K562 (cell line): Measurements from ENCODE around the gene SEC23B.

ENCODE experiments used
- BRF1 ChIP-seq: IDR thresholded peaks from 3 replicates; pipeline ENCODE4 v1.6.1; 2011; ENCODE audit warnings: borderline replicate concordance, mild to moderate bottlenecking; ENCODE audit not compliant: insufficient read length; ENCODE audit errors: extremely low read depth
- CBX1 ChIP-seq: sonication (generic); IDR thresholded peaks from 2 replicates; pipeline ENCODE4 v1.6.1; 2016; ENCODE audit warnings: antibody characterized with exemption, low read depth, mild to moderate bottlenecking
- CHCHD3 ChIP-seq: fragments of 250-450 bp; sonication (Bioruptor Pico); IDR thresholded peaks from 2 replicates; pipeline ENCODE4 v2.1.2; 2022; ENCODE audit warnings: mild to moderate bottlenecking
- FOXA3 ChIP-seq, 2 experiments: fragments of 450-650 bp in 1 of 2; sonication (generic) in 1 of 2; formaldehyde crosslinking; IDR thresholded peaks in 1 of 2; conservative IDR thresholded peaks in 1 of 2; 2 replicates each; pipeline versions ENCODE4 v1.4.0 to v1.8.0; 2020 to 2022; ENCODE audit warnings: mild to moderate bottlenecking in 2 of 2, missing genetic modification reagents in 1 of 2
- HDAC1 ChIP-seq, 2 experiments: fragments of 450-650 bp; IDR thresholded peaks; 2 replicates each; pipeline ENCODE4 v1.6.1; 2016 to 2017; ENCODE audit warnings: inconsistent platforms in 1 of 2, mild to moderate bottlenecking in 1 of 2, moderate library complexity in 1 of 2
- JUN ChIP-seq, 2 experiments: sonication (generic) in 1 of 2; formaldehyde crosslinking in 1 of 2; IDR thresholded peaks; 2 replicates each; pipeline versions ENCODE4 v1.6.1 to v1.8.0; 2012 to 2022; ENCODE audit warnings: borderline replicate concordance in 2 of 2, mild to moderate bottlenecking in 2 of 2, improper control_type of control experiment in 1 of 2, low read depth in 1 of 2, low read length in 1 of 2, missing genetic modification reagents in 1 of 2
- MCM2 ChIP-seq: fragments of 450-650 bp; IDR thresholded peaks from 2 replicates; pipeline ENCODE4 v1.6.1; 2017; ENCODE audit warnings: low read depth, mild to moderate bottlenecking
- MEIS2 ChIP-seq: fragments of 450-650 bp; IDR thresholded peaks from 2 replicates; pipeline ENCODE4 v1.6.1; 2014; ENCODE audit warnings: mild to moderate bottlenecking; ENCODE audit not compliant: partially characterized antibody
- POLR2A ChIP-seq: fragments of 450-650 bp; conservative IDR thresholded peaks from 2 replicates; pipeline ENCODE4 v1.6.1; 2016
- SMC3 ChIP-seq: conservative IDR thresholded peaks from 2 replicates; pipeline ENCODE4 v1.6.1; 2011; ENCODE audit warnings: low read depth, low read length, improper control_type of control experiment; ENCODE audit not compliant: insufficient read depth
- ZNF551 ChIP-seq: fragments of 250-450 bp; sonication (Bioruptor Pico); IDR thresholded peaks from 2 replicates; pipeline ENCODE4 v1.5.0; 2021; ENCODE audit warnings: mild to moderate bottlenecking, moderate library complexity
- TF ChIP-seq, protein P1 (sequence below), 3 experiments: IDR thresholded peaks in 2 of 3; conservative IDR thresholded peaks in 1 of 3; 2 replicates each; pipeline ENCODE4 v1.5.1; 2011 to 2012; ENCODE audit warnings: low read length in 3 of 3, mild to moderate bottlenecking in 3 of 3, control low read depth in 2 of 3, improper control_type of control experiment in 1 of 3, inconsistent platforms in 1 of 3, low read depth in 1 of 3, mixed read lengths in 1 of 3, moderate library complexity in 1 of 3; ENCODE audit not compliant: insufficient read depth in 2 of 3

DNA sequence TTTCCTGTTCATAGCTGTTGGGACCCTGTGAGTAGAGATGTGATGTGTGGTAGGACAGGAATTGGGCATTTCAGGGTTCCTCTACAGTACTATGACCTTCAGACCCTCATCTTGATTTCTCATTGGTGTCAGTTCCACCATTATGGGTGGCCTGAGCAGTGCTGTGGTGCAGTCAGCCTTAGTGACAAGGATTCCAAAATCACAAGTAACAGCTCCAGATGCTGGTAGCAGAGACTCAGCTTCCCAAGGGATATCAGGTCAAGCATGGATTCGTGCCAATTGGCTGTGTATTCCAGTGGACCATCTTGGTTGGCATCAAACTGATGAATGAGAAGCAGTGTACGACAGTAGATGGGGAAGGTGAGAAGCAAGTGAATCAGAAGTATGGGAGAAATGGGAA lies 63.3 kb downstream of the SEC23B start:
- TF ChIP-seq SMC3 = no peak
- no peak for TF ChIP-seq BRF1
- no peak for TF ChIP-seq CHCHD3 (CRISPR knock-in tag)
- no peak for TF ChIP-seq ZNF551 (CRISPR knock-in tag)
- TF ChIP-seq JUN (IDR thresholded peaks at IDR 0.05; ENCODE audit: borderline replicate concordance, low read depth, low read length) = no peak
- TF ChIP-seq JUN (CRISPR knock-in tag; IDR thresholded peaks at IDR 0.05; ENCODE audit: borderline replicate concordance) = no peak
- TF ChIP-seq CBX1 = no peak
- TF ChIP-seq POLR2A = no peak
- TF ChIP-seq FOXA3 (CRISPR knock-in tag; conservative IDR thresholded peaks at IDR 0.05 in 1 of 2, IDR thresholded peaks at IDR 0.05 in 1 of 2) = no peak
- TF ChIP-seq, protein P1, sequence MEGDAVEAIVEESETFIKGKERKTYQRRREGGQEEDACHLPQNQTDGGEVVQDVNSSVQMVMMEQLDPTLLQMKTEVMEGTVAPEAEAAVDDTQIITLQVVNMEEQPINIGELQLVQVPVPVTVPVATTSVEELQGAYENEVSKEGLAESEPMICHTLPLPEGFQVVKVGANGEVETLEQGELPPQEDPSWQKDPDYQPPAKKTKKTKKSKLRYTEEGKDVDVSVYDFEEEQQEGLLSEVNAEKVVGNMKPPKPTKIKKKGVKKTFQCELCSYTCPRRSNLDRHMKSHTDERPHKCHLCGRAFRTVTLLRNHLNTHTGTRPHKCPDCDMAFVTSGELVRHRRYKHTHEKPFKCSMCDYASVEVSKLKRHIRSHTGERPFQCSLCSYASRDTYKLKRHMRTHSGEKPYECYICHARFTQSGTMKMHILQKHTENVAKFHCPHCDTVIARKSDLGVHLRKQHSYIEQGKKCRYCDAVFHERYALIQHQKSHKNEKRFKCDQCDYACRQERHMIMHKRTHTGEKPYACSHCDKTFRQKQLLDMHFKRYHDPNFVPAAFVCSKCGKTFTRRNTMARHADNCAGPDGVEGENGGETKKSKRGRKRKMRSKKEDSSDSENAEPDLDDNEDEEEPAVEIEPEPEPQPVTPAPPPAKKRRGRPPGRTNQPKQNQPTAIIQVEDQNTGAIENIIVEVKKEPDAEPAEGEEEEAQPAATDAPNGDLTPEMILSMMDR (IDR thresholded peaks at IDR 0.05 in 2 of 3, conservative IDR thresholded peaks at IDR 0.05 in 1 of 3; ENCODE audit: insufficient read depth in 2 of 3, low read depth in 1 of 3, low read length in 3 of 3) = no peak
- no peak for TF ChIP-seq HDAC1 (IDR thresholded peaks at IDR 0.05)
- no peak for TF ChIP-seq MCM2
- no peak for TF ChIP-seq MEIS2
